Tibial artery (tissue), 4 donors: ENCODE data around the gene ZNF593.

Experiments
- DNase-seq, 2 donors: peaks; one replicate each; pipeline ENCODE4 v3.0.0-alpha.2; 2019
- H3K27ac ChIP-seq, 2 donors: fragments of 200-600 bp; sonication (generic) in 1 of 2; 1 replicate in 1 of 2; 2 replicates in 1 of 2; pipeline ENCODE4 v1.5.1; 2018 to 2019; ENCODE audit warnings: mild to moderate bottlenecking in 1 of 2
- H3K27me3 ChIP-seq, 2 donors: fragments of 200-600 bp; sonication (generic) in 1 of 2; one replicate each; pipeline versions ENCODE4 v1.5.1 to v1.6.0; 2016 to 2019
- H3K36me3 ChIP-seq, 3 donors: fragments of 200-600 bp; sonication (generic) in 2 of 3; one replicate each; pipeline ENCODE4 v1.5.1; 2016 to 2019; ENCODE audit warnings: mild to moderate bottlenecking in 2 of 3
- H3K4me1 ChIP-seq, 4 donors: fragments of 200-600 bp; sonication (generic) in 2 of 4; 1 replicate in 3 of 4; 2 replicates in 1 of 4; pipeline ENCODE4 v1.5.1; 2016 to 2019
- H3K4me3 ChIP-seq, 2 donors: fragments of 200-600 bp; sonication (generic) in 1 of 2; 1 replicate in 1 of 2; 2 replicates in 1 of 2; pipeline ENCODE4 v1.5.1; 2018 to 2019; ENCODE audit warnings: mild to moderate bottlenecking in 2 of 2
- H3K9me3 ChIP-seq, 3 donors: fragments of 200-600 bp; sonication (generic) in 1 of 3; one replicate each; pipeline ENCODE4 v1.5.1; 2016 to 2019
- intact Hi-C: fragments of 100-400 bp; cut with DNase I; formaldehyde crosslinking; loops from one replicate; pipeline ENCODE4 v1.15.0; 2023; ENCODE audit warnings: low total_unique reads
- TF ChIP-seq, protein P1 (sequence below), 2 experiments: fragments of 200-600 bp in 1 of 2; fragments of 450-650 bp in 1 of 2; IDR thresholded peaks; one replicate each; pipeline ENCODE4 v1.5.1; 2017 to 2019; ENCODE audit warnings: antibody characterized with exemption in 2 of 2, mild to moderate bottlenecking in 1 of 2, moderate library complexity in 1 of 2

ZNF593 gene

DNA sequence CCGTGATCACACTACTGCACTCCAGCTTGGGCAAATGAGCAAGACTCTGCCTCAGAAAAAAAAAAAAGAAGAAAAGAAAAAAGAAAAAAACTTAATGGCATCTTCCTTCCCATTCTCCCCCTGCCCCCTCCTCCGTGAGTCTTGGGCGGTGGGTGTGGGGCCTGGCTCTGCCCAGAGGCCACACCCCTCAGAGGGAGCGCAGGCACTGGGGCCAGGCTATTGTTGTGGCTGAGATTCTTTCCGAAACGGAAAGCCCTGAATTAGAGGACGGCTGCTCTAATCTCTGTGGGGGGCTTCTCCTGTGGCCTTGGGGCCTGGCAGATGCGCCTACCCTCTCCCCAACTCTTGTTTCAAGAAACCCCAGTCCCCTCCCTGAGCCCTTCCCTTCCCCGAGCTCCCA is 15.0 kb upstream of the ZNF593 start:
- intact Hi-C loops, result no loop called here
- H3K4me3 ChIP-seq, result no peak overlapping the region
- DNase-seq, result no peak
- peaks cover 0 to 58% of the 10 kb centered on the region in 2 donors for H3K27me3 ChIP-seq
- H3K4me1 ChIP-seq, result no peaks in the 10 kb centered on the region
- H3K9me3 ChIP-seq, result no peaks in the 10 kb centered on the region
- H3K27ac ChIP-seq, result no peak overlapping the region
- no peaks in the 10 kb centered on the region for H3K36me3 ChIP-seq
- TF ChIP-seq, protein P1, sequence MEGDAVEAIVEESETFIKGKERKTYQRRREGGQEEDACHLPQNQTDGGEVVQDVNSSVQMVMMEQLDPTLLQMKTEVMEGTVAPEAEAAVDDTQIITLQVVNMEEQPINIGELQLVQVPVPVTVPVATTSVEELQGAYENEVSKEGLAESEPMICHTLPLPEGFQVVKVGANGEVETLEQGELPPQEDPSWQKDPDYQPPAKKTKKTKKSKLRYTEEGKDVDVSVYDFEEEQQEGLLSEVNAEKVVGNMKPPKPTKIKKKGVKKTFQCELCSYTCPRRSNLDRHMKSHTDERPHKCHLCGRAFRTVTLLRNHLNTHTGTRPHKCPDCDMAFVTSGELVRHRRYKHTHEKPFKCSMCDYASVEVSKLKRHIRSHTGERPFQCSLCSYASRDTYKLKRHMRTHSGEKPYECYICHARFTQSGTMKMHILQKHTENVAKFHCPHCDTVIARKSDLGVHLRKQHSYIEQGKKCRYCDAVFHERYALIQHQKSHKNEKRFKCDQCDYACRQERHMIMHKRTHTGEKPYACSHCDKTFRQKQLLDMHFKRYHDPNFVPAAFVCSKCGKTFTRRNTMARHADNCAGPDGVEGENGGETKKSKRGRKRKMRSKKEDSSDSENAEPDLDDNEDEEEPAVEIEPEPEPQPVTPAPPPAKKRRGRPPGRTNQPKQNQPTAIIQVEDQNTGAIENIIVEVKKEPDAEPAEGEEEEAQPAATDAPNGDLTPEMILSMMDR (IDR thresholded peaks at IDR 0.05), result no peak

DNA sequence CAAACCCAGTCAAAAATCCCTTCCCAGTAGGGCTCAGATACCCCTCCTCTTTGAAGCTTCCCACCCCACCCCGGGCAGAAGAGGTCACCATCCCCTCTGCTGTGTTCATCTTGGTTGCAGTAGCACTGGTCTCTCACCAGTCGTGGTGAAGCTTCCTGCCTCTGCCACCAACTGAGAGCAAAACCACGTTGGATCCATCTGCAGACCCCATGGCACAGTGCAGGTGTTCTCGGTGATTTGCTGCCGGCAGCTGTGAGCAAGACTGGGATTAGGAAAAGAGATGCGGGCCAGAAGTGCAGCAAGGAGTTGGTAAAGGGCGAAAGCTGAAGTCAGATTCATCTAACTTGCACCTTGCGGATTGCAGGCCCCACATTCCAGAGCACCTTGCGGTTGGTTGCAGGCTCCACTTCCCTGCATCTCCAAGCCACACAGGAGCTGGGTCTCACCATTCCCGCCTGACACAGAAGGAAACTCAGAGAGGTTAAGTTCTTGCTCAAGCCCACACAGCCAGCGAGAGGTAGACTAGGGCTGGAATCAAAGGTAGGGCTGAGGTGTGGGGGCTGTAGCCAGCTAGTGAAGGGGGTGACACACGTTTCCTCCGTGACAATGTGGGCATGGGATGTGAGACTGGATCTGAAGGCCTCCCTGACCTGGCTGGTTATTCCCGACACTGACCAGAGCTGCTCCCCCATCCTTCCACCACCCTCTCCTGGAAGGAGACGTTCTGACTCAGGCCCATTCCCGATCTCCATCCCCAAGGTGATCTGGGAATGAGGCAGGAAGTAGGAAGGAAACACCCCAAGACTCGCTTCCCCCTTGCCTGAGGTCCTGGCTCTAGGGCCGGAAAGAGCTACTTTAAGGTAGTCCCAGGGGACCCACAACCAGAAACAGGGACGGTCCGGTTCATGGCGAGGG is 14.1 kb upstream of the ZNF593 start:
- H3K4me3 ChIP-seq, result peak overlapping the region; percentile 6 to 23
- peaks cover 0 to 56% of the 10 kb centered on the region in 2 donors for H3K27me3 ChIP-seq
- TF ChIP-seq, protein P1 (IDR thresholded peaks at IDR 0.05), result no peak
- H3K9me3 ChIP-seq, result no peaks in the 10 kb centered on the region
- H3K27ac ChIP-seq, result no peak overlapping the region
- DNase-seq, result no peak
- no peaks in the 10 kb centered on the region for H3K4me1 ChIP-seq
- intact Hi-C loops, result no loop called here
- no peaks in the 10 kb centered on the region for H3K36me3 ChIP-seq

DNA sequence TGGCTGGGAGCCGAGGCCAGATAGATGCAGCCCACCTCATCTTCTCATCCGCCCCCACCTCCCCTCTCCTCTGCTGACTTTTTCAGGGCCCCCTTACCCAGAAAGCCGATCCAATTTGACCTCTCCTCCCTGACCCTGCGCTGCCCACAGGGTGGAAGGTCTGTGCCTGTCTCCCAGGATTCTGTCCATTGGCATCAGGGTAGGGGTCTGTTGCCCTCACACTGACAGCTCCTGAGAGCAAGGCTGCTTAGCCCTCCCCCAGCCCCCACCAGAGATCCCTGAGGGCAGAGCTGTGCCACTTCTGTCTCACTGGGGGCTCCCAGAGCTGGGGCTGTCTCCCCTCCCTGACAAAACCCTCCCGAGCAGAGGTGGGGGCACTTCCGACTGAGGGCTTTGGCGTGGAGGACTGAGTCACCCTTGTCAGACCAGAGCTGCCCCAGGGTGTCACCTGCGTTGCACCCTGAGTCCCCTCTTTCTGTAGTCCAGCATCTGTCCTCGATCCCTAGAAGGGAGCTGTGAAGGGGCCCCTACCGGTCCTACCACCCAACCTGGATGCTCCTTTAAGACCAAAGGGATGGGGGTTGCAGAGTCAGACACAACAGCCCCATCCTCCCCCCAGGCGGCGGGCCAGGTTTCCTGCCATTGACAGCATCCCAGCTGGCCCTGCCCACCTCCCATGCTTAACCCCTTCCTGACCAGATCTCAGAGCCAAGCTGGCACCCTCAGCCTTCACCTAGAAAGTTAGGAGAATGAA is 13.2 kb upstream of the ZNF593 start:
- H3K36me3 ChIP-seq, result no peaks in the 10 kb centered on the region
- H3K4me3 ChIP-seq, result peak overlapping the region; percentile 6 to 23
- H3K27ac ChIP-seq, result no peak overlapping the region
- DNase-seq, result peak in 1 of 2 donors; percentile 40
- H3K4me1 ChIP-seq, result peaks cover 0 to 8% (median 5%) of the 10 kb centered on the region in 4 donors
- TF ChIP-seq, protein P1 (IDR thresholded peaks at IDR 0.05), result no peak
- H3K27me3 ChIP-seq, result peaks cover 0 to 57% of the 10 kb centered on the region in 2 donors
- H3K9me3 ChIP-seq, result no peaks in the 10 kb centered on the region
- intact Hi-C loops, result no loop called here

DNA sequence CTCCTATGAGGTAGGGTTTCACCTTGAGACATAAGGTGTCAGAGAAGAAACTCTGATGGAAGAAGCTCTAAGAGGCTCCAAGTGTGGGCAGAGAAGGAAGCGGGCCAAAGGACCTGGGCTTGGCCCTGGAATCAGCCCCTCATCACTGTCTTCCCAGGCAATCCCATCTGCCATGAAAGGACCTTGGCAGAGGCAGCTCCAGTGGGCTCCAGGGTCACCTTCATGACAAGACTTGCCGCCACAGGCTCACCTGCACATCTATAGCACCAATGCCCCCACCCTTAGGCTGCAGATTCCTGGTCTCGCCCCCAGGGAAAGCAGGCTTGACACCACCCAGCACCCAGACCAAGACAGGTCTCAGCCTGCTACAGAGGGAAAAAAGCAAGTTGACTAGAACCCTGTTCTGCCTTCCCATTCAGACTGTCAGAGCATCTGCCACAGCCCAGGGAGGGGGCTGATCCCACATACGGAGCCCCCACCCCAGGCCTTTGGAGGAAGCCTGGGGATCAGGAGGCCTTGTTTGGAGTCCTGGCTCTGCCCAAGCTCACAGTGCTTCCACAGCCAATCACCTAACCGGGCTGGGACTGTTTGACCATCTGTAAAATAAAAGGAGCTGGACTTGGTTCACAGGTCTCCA is 11.3 kb upstream of the ZNF593 start:
- DNase-seq, result no peak
- Histone ChIP-seq H3K36me3 (no peaks in the 10 kb centered on the region), H3K4me3 (peak overlapping the region in 1 of 2 donors; percentile 63), H3K27ac (no peak overlapping the region), H3K4me1 (peaks cover 0 to 18% (median 10%) of the 10 kb centered on the region in 4 donors), H3K9me3 (no peaks in the 10 kb centered on the region), H3K27me3 (peaks cover 0 to 57% of the 10 kb centered on the region in 2 donors)
- intact Hi-C loops, result no loop called here
- TF ChIP-seq, protein P1 (IDR thresholded peaks at IDR 0.05), result no peak

DNA sequence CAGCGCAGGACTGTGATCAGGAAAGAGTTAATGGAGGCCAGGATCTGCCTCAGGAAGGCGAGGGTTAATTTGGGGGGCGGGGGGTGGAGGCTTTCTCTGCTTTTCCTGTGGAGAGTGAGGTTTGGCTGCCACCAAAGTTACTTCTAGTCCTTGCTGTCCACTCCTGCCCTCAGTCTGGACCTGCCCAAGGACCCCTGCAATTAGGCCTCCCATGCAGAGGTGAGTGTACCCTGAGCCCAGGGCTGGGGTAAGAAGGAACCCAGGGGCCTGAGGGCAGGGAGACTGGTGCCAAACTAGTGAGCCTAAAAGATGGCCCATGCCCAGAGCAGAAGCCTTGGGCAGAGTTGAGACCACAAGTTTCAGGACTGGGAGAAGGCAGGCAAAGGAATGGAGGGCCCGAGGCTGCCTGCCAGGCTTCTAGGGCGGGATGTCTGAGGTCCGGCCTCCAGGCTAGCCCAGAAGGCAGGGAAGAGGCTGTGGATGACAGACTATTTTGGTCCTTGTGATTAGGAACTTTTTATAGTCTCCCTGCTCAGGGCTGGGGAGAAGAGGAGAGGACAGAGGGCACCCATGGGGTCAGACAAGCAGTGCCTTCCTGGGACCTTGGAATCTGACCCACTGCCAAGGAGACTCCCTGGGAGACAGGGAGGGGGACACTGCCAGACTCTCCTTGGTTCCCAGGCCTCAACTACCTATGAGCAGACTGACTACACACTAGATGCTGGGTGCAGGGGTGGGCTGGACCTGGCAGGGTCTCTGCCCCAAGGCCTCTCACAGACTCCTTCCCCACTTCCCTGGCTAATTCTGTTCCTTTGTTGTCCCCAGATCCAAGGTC is 10.6 kb upstream of the ZNF593 start, which contains the start of gene FAM110D:
Gene FAM110D, plus strand, starts transcription at position 172 of the 835 bp plus-strand sequence. CDS start 2,213 bp downstream, outside the sequence.
- H3K36me3 ChIP-seq, result no peaks in the 10 kb centered on the region
- peak within 1 kb of the TSS; percentile 15 to 63 for H3K4me3 ChIP-seq
- DNase-seq, result peak in 1 of 2 donors; percentile 37
- no peaks in the 10 kb centered on the region for H3K9me3 ChIP-seq
- intact Hi-C loops, result no loop called here
- TF ChIP-seq, protein P1 (IDR thresholded peaks at IDR 0.05), result no peak
- peaks cover 0 to 55% of the 10 kb centered on the region in 2 donors for H3K27me3 ChIP-seq
- no peak within 1 kb of the TSS for H3K27ac ChIP-seq
- H3K4me1 ChIP-seq, result peaks cover 0 to 22% (median 16%) of the 10 kb centered on the region in 4 donors
